OCI-LY3 (cell line): Measurements from ENCODE around the gene MACROD2.

Experiments used
- H2AFZ ChIP-seq: fragments of 200-600, 300-600 bp; shearing (Covaris generic); 2 replicates; pipeline ENCODE4 v1.6.0; 2014; ENCODE audit warnings: antibody characterized with exemption, low read depth, low read length
- H3K27ac ChIP-seq: fragments of 200-600, 300-600 bp; sonication (generic); 2 replicates; pipeline ENCODE4 v1.5.1; 2014; ENCODE audit warnings: mild to moderate bottlenecking, low read length, moderate library complexity, mixed read lengths
- H3K27me3 ChIP-seq: fragments of 200-600, 300-600 bp; sonication (generic); 2 replicates; pipeline ENCODE4 v1.6.1; 2014; ENCODE audit warnings: low read depth, low read length, mixed read lengths
- H3K36me3 ChIP-seq: fragments of 200-600, 300-600 bp; sonication (generic); replicated peaks from 2 replicates; pipeline ENCODE3; 2014; ENCODE audit warnings: low read depth, low read length, mixed read lengths
- H3K4me1 ChIP-seq: fragments of 300-600, 200-600 bp; sonication (generic); 2 replicates; pipeline ENCODE4 v1.6.1; 2014; ENCODE audit warnings: low read length, mixed read lengths
- H3K4me2 ChIP-seq: fragments of 200-600, 300-600 bp; sonication (generic); 2 replicates; pipeline ENCODE4 v1.6.1; 2014; ENCODE audit warnings: low read length, mixed read lengths
- H3K4me3 ChIP-seq: fragments of 300-600, 200-600 bp; sonication (generic); 2 replicates; pipeline ENCODE4 v1.5.1; 2014; ENCODE audit warnings: antibody characterized with exemption, mild to moderate bottlenecking, low read length, moderate library complexity
- H3K79me2 ChIP-seq: fragments of 300-600, 200-600 bp; shearing (Covaris generic); 2 replicates; pipeline ENCODE4 v1.6.1; 2014; ENCODE audit warnings: mild to moderate bottlenecking, low read length, mixed read lengths
- H3K9ac ChIP-seq: fragments of 300-600, 200-600 bp; shearing (Covaris generic); 2 replicates; pipeline ENCODE4 v1.6.0; 2014; ENCODE audit warnings: mild to moderate bottlenecking, low read length, moderate library complexity
- H3K9me3 ChIP-seq: fragments of 200-600, 300-600 bp; shearing (Covaris generic); 2 replicates; pipeline ENCODE4 v1.6.1; 2014; ENCODE audit warnings: low read length, mixed read lengths; ENCODE audit not compliant: insufficient read depth
- H4K20me1 ChIP-seq: fragments of 200-600, 300-600 bp; sonication (generic); 2 replicates; pipeline ENCODE4 v1.6.1; 2016; ENCODE audit warnings: low read length, mixed read lengths; ENCODE audit not compliant: insufficient read depth
- CTCF ChIP-seq: fragments of 200-600, 300-600 bp; sonication (generic); IDR thresholded peaks from 2 replicates; pipeline ENCODE4 v1.5.1; 2014; ENCODE audit warnings: antibody characterized with exemption, low read length, low read depth
- EZH2phosphoT487 ChIP-seq: fragments of 200-600 bp; shearing (Covaris generic); IDR thresholded peaks from 2 replicates; pipeline ENCODE4 v1.6.1; 2018; ENCODE audit warnings: antibody characterized with exemption, mixed run types, low read depth

MACROD2 gene

GRCh38 chr20:14337400-14338171 is 342.3 kb downstream of the MACROD2 start, which contains the start of gene FLRT3:
TSS of gene FLRT3 (minus strand) at chr20:14337612. CDS start at chr20:14327506, 10,106 bp downstream.
- Histone ChIP-seq H3K9me3 (no peaks in the 10 kb centered on the region), H2AFZ (peak within 1 kb of the TSS; percentile 99), H3K4me3 (peak within 1 kb of the TSS; percentile 85), H3K9ac (peak within 1 kb of the TSS; percentile 59), H3K4me2 (peak within 1 kb of the TSS; percentile 86), H3K27me3 (peaks cover 13% of the 10 kb centered on the region), H3K36me3 (no peaks in the 10 kb centered on the region), H3K27ac (no peak within 1 kb of the TSS), H3K4me1 (peaks cover 14% of the 10 kb centered on the region), H4K20me1 (no peaks in the 10 kb centered on the region), H3K79me2 (no peaks in the 10 kb centered on the region)
- peak; percentile 93 for TF ChIP-seq CTCF
- no peak for TF ChIP-seq EZH2phosphoT487

- peaks cover 24% of the 10 kb centered on the region for H3K4me1 ChIP-seq
- no peaks in the 10 kb centered on the region for H3K9me3 ChIP-seq
- H3K9ac ChIP-seq, result no peak overlapping the region
- H3K27me3 ChIP-seq, result no peaks in the 10 kb centered on the region
- H4K20me1 ChIP-seq, result no peaks in the 10 kb centered on the region
- TF ChIP-seq CTCF (no peak), EZH2phosphoT487 (no peak)
- H3K36me3 ChIP-seq, result no peaks in the 10 kb centered on the region
- H3K27ac ChIP-seq, result no peak overlapping the region
- no peaks in the 10 kb centered on the region for H3K79me2 ChIP-seq
- no peak overlapping the region for H2AFZ ChIP-seq
- H3K4me3 ChIP-seq, result no peak overlapping the region
- no peak overlapping the region for H3K4me2 ChIP-seq
Observed at GRCh38 chr20:14341801-14342200, 346.5 kb downstream of the MACROD2 start.

GRCh38 chr20:14342918-14343317 is 347.6 kb downstream of the MACROD2 start:
- TF ChIP-seq CTCF (no peak), EZH2phosphoT487 (no peak)
- H3K4me2 ChIP-seq, result 0 out of 2 replicates have a peak overlapping the region, but pooled peaks have one; percentile 6

GRCh38 chr20:14343491-14344065 is 348.3 kb downstream of the MACROD2 start:
- no peak for TF ChIP-seq EZH2phosphoT487
- no peak for TF ChIP-seq CTCF

More at GRCh38 chr20:14342918-14343317, 347.6 kb downstream of the MACROD2 start:
- no peak overlapping the region for H3K27ac ChIP-seq
- H3K9ac ChIP-seq, result no peak overlapping the region
- H3K36me3 ChIP-seq, result no peaks in the 10 kb centered on the region
- no peaks in the 10 kb centered on the region for H3K9me3 ChIP-seq
- H3K27me3 ChIP-seq, result no peaks in the 10 kb centered on the region
- H3K79me2 ChIP-seq, result no peaks in the 10 kb centered on the region
- peaks cover 21% of the 10 kb centered on the region for H3K4me1 ChIP-seq
- H4K20me1 ChIP-seq, result no peaks in the 10 kb centered on the region
- no peak overlapping the region for H3K4me3 ChIP-seq
- no peak overlapping the region for H2AFZ ChIP-seq

More at GRCh38 chr20:14343491-14344065, 348.3 kb downstream of the MACROD2 start:
- H3K79me2 ChIP-seq, result no peaks in the 10 kb centered on the region
- no peaks in the 10 kb centered on the region for H3K27me3 ChIP-seq
- no peak overlapping the region for H2AFZ ChIP-seq
- no peak overlapping the region for H3K4me3 ChIP-seq
- H3K4me2 ChIP-seq, result no peak overlapping the region
- no peaks in the 10 kb centered on the region for H4K20me1 ChIP-seq
- peaks cover 21% of the 10 kb centered on the region for H3K4me1 ChIP-seq
- no peak overlapping the region for H3K27ac ChIP-seq
- no peaks in the 10 kb centered on the region for H3K36me3 ChIP-seq
- H3K9ac ChIP-seq, result no peak overlapping the region
- no peaks in the 10 kb centered on the region for H3K9me3 ChIP-seq
